Measurements from ENCODE around the gene TCERG1. TPM values are rescaled to one million over a fixed set of nuclear protein-coding genes. Genes with fewer than 3 reads are reported as not detected.

The TCERG1 gene
- total and polyA plus RNA-seq, 5 donors from 2014 or later, result 28.2 to 86.9 (median 30.5) TPM

GRCh38 chr5:146440870-146441495, 6.2 kb upstream of the TCERG1 start:
- Mint-ChIP-seq H3K36me3 (no peaks in the 10 kb centered on the region), H3K27me3 (peaks cover 51% of the 10 kb centered on the region), H3K9me3 (no peaks in the 10 kb centered on the region), H3K4me3 (no peak overlapping the region), H3K4me1 (no peaks in the 10 kb centered on the region), H3K27ac (no peak overlapping the region)
- Histone ChIP-seq H3K4me3 (ENCODE audit: low read depth, low read length) (no peak overlapping the region), H3K27ac (ENCODE audit: insufficient read depth, low read length, poor library complexity, severe bottlenecking) (no peak overlapping the region), H3K36me3 (ENCODE audit: control insufficient read depth, insufficient read depth, low read length) (no peaks in the 10 kb centered on the region), H3K4me1 (ENCODE audit: control insufficient read depth, insufficient read depth, low read length, poor library complexity, severe bottlenecking) (no peaks in the 10 kb centered on the region), H3K27me3 (ENCODE audit: control insufficient read depth, insufficient read depth, low read length) (peaks cover 25% of the 10 kb centered on the region), H3K9me3 (ENCODE audit: control insufficient read depth in 2 of 2, low read length in 2 of 2) (no peaks in the 10 kb centered on the region)
- ATAC-seq (ENCODE audit: low read depth in 2 of 2), result no peak
- no peak for DNase-seq

GRCh38 chr5:146441896-146442295, 5.2 kb upstream of the TCERG1 start:
- Histone ChIP-seq H3K27ac (ENCODE audit: insufficient read depth, low read length, poor library complexity, severe bottlenecking) (no peak overlapping the region), H3K36me3 (ENCODE audit: control insufficient read depth, insufficient read depth, low read length) (no peaks in the 10 kb centered on the region), H3K4me3 (ENCODE audit: low read depth, low read length) (no peak overlapping the region), H3K4me1 (ENCODE audit: control insufficient read depth, insufficient read depth, low read length, poor library complexity, severe bottlenecking) (no peaks in the 10 kb centered on the region), H3K9me3 (ENCODE audit: control insufficient read depth in 2 of 2, low read length in 2 of 2) (no peaks in the 10 kb centered on the region), H3K27me3 (ENCODE audit: control insufficient read depth, insufficient read depth, low read length) (peaks cover 19% of the 10 kb centered on the region)
- Mint-ChIP-seq H3K36me3 (no peaks in the 10 kb centered on the region), H3K4me1 (peaks cover 2 to 3% (median 2%) of the 10 kb centered on the region in 4 donors), H3K27me3 (peaks cover 45% of the 10 kb centered on the region), H3K9me3 (no peaks in the 10 kb centered on the region), H3K4me3 (no peak overlapping the region), H3K27ac (no peak overlapping the region)
- no peak for ATAC-seq (ENCODE audit: low read depth in 2 of 2)
- no peak for DNase-seq

GRCh38 chr5:146447734-146448380, 724 bp downstream of the TCERG1 start:
- no peaks in the 10 kb centered on the region for H3K9me3 ChIP-seq (ENCODE audit: control insufficient read depth in 2 of 2, low read length in 2 of 2)
- Mint-ChIP-seq H3K27me3 (peaks cover under 1% of the 10 kb centered on the region), H3K36me3 (no peaks in the 10 kb centered on the region), H3K4me3 (peak overlapping the region; percentile 94 to 98 (median 98)), H3K4me1 (peaks cover 16 to 50% (median 45%) of the 10 kb centered on the region in 4 donors), H3K9me3 (no peaks in the 10 kb centered on the region), H3K27ac (peak overlapping the region; percentile 98 to 100 (median 99))
- peak overlapping the region; percentile 89 for H3K27ac ChIP-seq (ENCODE audit: insufficient read depth, low read length, poor library complexity, severe bottlenecking)
- peak overlapping the region; percentile 99 for H3K4me3 ChIP-seq (ENCODE audit: low read depth, low read length)
- peaks cover 29% of the 10 kb centered on the region for H3K4me1 ChIP-seq (ENCODE audit: control insufficient read depth, insufficient read depth, low read length, poor library complexity, severe bottlenecking)
- DNase-seq (peak in 2 of 3 donors; percentile 7 to 69), ATAC-seq (ENCODE audit: low read depth in 2 of 2) (peak; percentile 3 to 4)
- no peaks in the 10 kb centered on the region for H3K27me3 ChIP-seq (ENCODE audit: control insufficient read depth, insufficient read depth, low read length)
- H3K36me3 ChIP-seq (ENCODE audit: control insufficient read depth, insufficient read depth, low read length), result no peaks in the 10 kb centered on the region

- Mint-ChIP-seq H3K27ac (peak overlapping the region in 1 of 3 donors; percentile 99), H3K36me3 (no peaks in the 10 kb centered on the region), H3K9me3 (no peaks in the 10 kb centered on the region), H3K27me3 (no peaks in the 10 kb centered on the region), H3K4me3 (peak overlapping the region; percentile 94 to 98 (median 98)), H3K4me1 (peaks cover 16 to 59% (median 48%) of the 10 kb centered on the region in 4 donors)
- H3K36me3 ChIP-seq (ENCODE audit: control insufficient read depth, insufficient read depth, low read length), result no peaks in the 10 kb centered on the region
- no peak for DNase-seq
- no peaks in the 10 kb centered on the region for H3K27me3 ChIP-seq (ENCODE audit: control insufficient read depth, insufficient read depth, low read length)
- peak overlapping the region; percentile 99 for H3K4me3 ChIP-seq (ENCODE audit: low read depth, low read length)
- no peak for ATAC-seq (ENCODE audit: low read depth in 2 of 2)
- H3K9me3 ChIP-seq (ENCODE audit: control insufficient read depth in 2 of 2, low read length in 2 of 2), result no peaks in the 10 kb centered on the region
- H3K4me1 ChIP-seq (ENCODE audit: control insufficient read depth, insufficient read depth, low read length, poor library complexity, severe bottlenecking), result peaks cover 29% of the 10 kb centered on the region
- H3K27ac ChIP-seq (ENCODE audit: insufficient read depth, low read length, poor library complexity, severe bottlenecking), result no peak overlapping the region
These were observed 1.8 kb downstream of the TCERG1 start for GRCh38 chr5:146448783-146449519.

- no peaks in the 10 kb centered on the region for H3K9me3 ChIP-seq (ENCODE audit: control insufficient read depth in 2 of 2, low read length in 2 of 2)
- peak overlapping the region; percentile 22 for H3K4me3 ChIP-seq (ENCODE audit: low read depth, low read length)
- H3K27me3 ChIP-seq (ENCODE audit: control insufficient read depth, insufficient read depth, low read length), result no peaks in the 10 kb centered on the region
- no peaks in the 10 kb centered on the region for H3K27me3 Mint-ChIP-seq
- DNase-seq (no peak), ATAC-seq (ENCODE audit: low read depth in 2 of 2) (no peak)
- H3K4me1 Mint-ChIP-seq, result peaks cover 18 to 66% (median 51%) of the 10 kb centered on the region in 4 donors
- peak overlapping the region in 2 of 3 donors; percentile 3 to 13 for H3K27ac Mint-ChIP-seq
- H3K4me1 ChIP-seq (ENCODE audit: control insufficient read depth, insufficient read depth, low read length, poor library complexity, severe bottlenecking), result peaks cover 29% of the 10 kb centered on the region
- no peak overlapping the region for H3K27ac ChIP-seq (ENCODE audit: insufficient read depth, low read length, poor library complexity, severe bottlenecking)
- H3K4me3 Mint-ChIP-seq, result peak overlapping the region; percentile 29 to 98 (median 84)
- H3K36me3 ChIP-seq (ENCODE audit: control insufficient read depth, insufficient read depth, low read length), result peaks cover 1% of the 10 kb centered on the region
- H3K9me3 Mint-ChIP-seq, result no peaks in the 10 kb centered on the region
- H3K36me3 Mint-ChIP-seq, result no peaks in the 10 kb centered on the region
These were observed 2.9 kb downstream of the TCERG1 start for GRCh38 chr5:146450002-146450401.

- Histone ChIP-seq H3K27me3 (ENCODE audit: control insufficient read depth, insufficient read depth, low read length) (no peaks in the 10 kb centered on the region), H3K36me3 (ENCODE audit: control insufficient read depth, insufficient read depth, low read length) (peaks cover 15% of the 10 kb centered on the region), H3K9me3 (ENCODE audit: control insufficient read depth in 2 of 2, low read length in 2 of 2) (no peaks in the 10 kb centered on the region), H3K4me3 (ENCODE audit: low read depth, low read length) (no peak overlapping the region), H3K4me1 (ENCODE audit: control insufficient read depth, insufficient read depth, low read length, poor library complexity, severe bottlenecking) (peaks cover 29% of the 10 kb centered on the region), H3K27ac (ENCODE audit: insufficient read depth, low read length, poor library complexity, severe bottlenecking) (no peak overlapping the region)
- ATAC-seq (ENCODE audit: low read depth in 2 of 2) (no peak), DNase-seq (no peak)
- peak overlapping the region in 1 of 4 donors; percentile 60 for H3K4me3 Mint-ChIP-seq
- peaks cover 6% of the 10 kb centered on the region for H3K36me3 Mint-ChIP-seq
- no peak overlapping the region for H3K27ac Mint-ChIP-seq
- no peaks in the 10 kb centered on the region for H3K27me3 Mint-ChIP-seq
- H3K4me1 Mint-ChIP-seq, result peaks cover 28 to 77% (median 59%) of the 10 kb centered on the region in 4 donors
- no peaks in the 10 kb centered on the region for H3K9me3 Mint-ChIP-seq
These were observed 4.3 kb downstream of the TCERG1 start for GRCh38 chr5:146451411-146451810.

- no peak for ATAC-seq (ENCODE audit: low read depth in 2 of 2)
- Histone ChIP-seq H3K9me3 (ENCODE audit: control insufficient read depth in 2 of 2, low read length in 2 of 2) (no peaks in the 10 kb centered on the region), H3K36me3 (ENCODE audit: control insufficient read depth, insufficient read depth, low read length) (peaks cover 60% of the 10 kb centered on the region), H3K27ac (ENCODE audit: insufficient read depth, low read length, poor library complexity, severe bottlenecking) (no peak overlapping the region), H3K4me1 (ENCODE audit: control insufficient read depth, insufficient read depth, low read length, poor library complexity, severe bottlenecking) (no peaks in the 10 kb centered on the region), H3K27me3 (ENCODE audit: control insufficient read depth, insufficient read depth, low read length) (no peaks in the 10 kb centered on the region), H3K4me3 (ENCODE audit: low read depth, low read length) (no peak overlapping the region)
- DNase-seq, result no peak
- peaks cover 26% of the 10 kb centered on the region for H3K36me3 Mint-ChIP-seq
- H3K4me3 Mint-ChIP-seq, result no peak overlapping the region
- H3K4me1 Mint-ChIP-seq, result peaks cover 16 to 43% (median 33%) of the 10 kb centered on the region in 4 donors
- no peaks in the 10 kb centered on the region for H3K27me3 Mint-ChIP-seq
- no peak overlapping the region for H3K27ac Mint-ChIP-seq
- H3K9me3 Mint-ChIP-seq, result peaks cover 0 to 1% (median 0%) of the 10 kb centered on the region in 7 donors
These were observed 10.3 kb downstream of the TCERG1 start for GRCh38 chr5:146457431-146457830.

Data from CD4-positive, CD25-positive, alpha-beta regulatory T cell (primary cell).